Stimulated activated CD4-positive, alpha-beta T cell treated with anti-CD3 and anti-CD28 coated beads, Interleukin-15, amount 100 ng/mL, for 1 hour (primary cell): Measurements from ENCODE around the gene WNT8A.
A peak's percentile ranks its signal among the peaks of the same experiment; 100 is the strongest.
"Not testable (repeated sequence)": the region's sequence is repeated elsewhere in the genome, so short reads cannot be mapped to it uniquely, and the experiment has no call there.

Experiments
- DNase-seq, 2 donors: peaks; one replicate each; pipeline ENCODE4 v3.0.0-alpha.2; 2020; ENCODE audit warnings: low read depth in 1 of 2, low spot score in 1 of 2

WNT8A gene

GRCh38 chr5:138083702-138084101 lies at the start of gene WNT8A:
TSS of gene WNT8A (plus strand) at chr5:138084033. CDS start at chr5:138084128, 95 bp downstream.
- no peak for DNase-seq

- DNase-seq: peak; percentile 12 to 32
These were observed 48.0 kb upstream of the WNT8A start for GRCh38 chr5:138035605-138036537.

GRCh38 chr5:138037271-138037670 lies 46.6 kb upstream of the WNT8A start:
- DNase-seq: no peak

- no peak for DNase-seq
These were observed 45.8 kb upstream of the WNT8A start for GRCh38 chr5:138037907-138038633.

GRCh38 chr5:138038826-138039225 lies 45.0 kb upstream of the WNT8A start:
- DNase-seq: no peak

GRCh38 chr5:138045283-138045682 lies 38.5 kb upstream of the WNT8A start:
- DNase-seq: not testable (repeated sequence)

GRCh38 chr5:138051441-138052296 lies 32.2 kb upstream of the WNT8A start:
- DNase-seq: no peak

- DNase-seq: not testable (repeated sequence)
These were observed 31.1 kb upstream of the WNT8A start for GRCh38 chr5:138052718-138053117.

- no peak for DNase-seq
These were observed 30.3 kb upstream of the WNT8A start for GRCh38 chr5:138053554-138053953.

- DNase-seq: no peak
These were observed 29.6 kb upstream of the WNT8A start for GRCh38 chr5:138054206-138054605.

GRCh38 chr5:138054847-138055558 lies 28.8 kb upstream of the WNT8A start:
- DNase-seq: no peak

- no peak for DNase-seq
These were observed 19.3 kb upstream of the WNT8A start for GRCh38 chr5:138064526-138064925.

GRCh38 chr5:138065102-138065501 lies 18.7 kb upstream of the WNT8A start:
- DNase-seq: no peak

- no peak for DNase-seq
These were observed 15.9 kb upstream of the WNT8A start for GRCh38 chr5:138067945-138068344.

GRCh38 chr5:138068742-138069600 lies 14.9 kb upstream of the WNT8A start:
- peak; percentile 41 to 55 for DNase-seq

GRCh38 chr5:138070026-138070425 lies 13.8 kb upstream of the WNT8A start:
- DNase-seq: not testable (repeated sequence)

GRCh38 chr5:138077064-138077696 lies 6.7 kb upstream of the WNT8A start:
- DNase-seq: peak in 1 of 2 donors; percentile 16

- DNase-seq: no peak
These were observed 5.7 kb upstream of the WNT8A start for GRCh38 chr5:138078006-138078643.

GRCh38 chr5:138082033-138082432 lies 1.8 kb upstream of the WNT8A start:
- DNase-seq: no peak
